NCI-H2171 (cell line): ENCODE results near the gene SUSD5.
"Not testable (repeated sequence)": the region's sequence is repeated elsewhere in the genome, so short reads cannot be mapped to it uniquely, and the experiment has no call there.

Source experiments
- DNase-seq: peaks from one replicate; lab custom pipeline; 2025; lab: John Stamatoyannopoulos, UW

Gene SUSD5

GRCh38 chr3:33115024-33115768 lies 103.4 kb downstream of the SUSD5 start:
- no peak for DNase-seq

GRCh38 chr3:33114622-33115023 lies 104.0 kb downstream of the SUSD5 start:
- DNase-seq: no peak

- DNase-seq: peak; percentile 59
Measured at GRCh38 chr3:33113772-33114621, 104.6 kb downstream of the SUSD5 start, which contains the start of gene CRTAP. CRTAP (plus strand) TSS chr3:33114014; CDS start chr3:33114078, 64 bp downstream.

- no peak for DNase-seq
Measured at GRCh38 chr3:33111581-33111980, 107.0 kb downstream of the SUSD5 start.

- DNase-seq: not testable (repeated sequence)
Measured at GRCh38 chr3:33106854-33107253, 111.8 kb downstream of the SUSD5 start.

GRCh38 chr3:33105341-33105948 lies 113.2 kb downstream of the SUSD5 start:
- DNase-seq: no peak

- DNase-seq: no peak
Measured at GRCh38 chr3:33104803-33105202, 113.8 kb downstream of the SUSD5 start.

GRCh38 chr3:33103480-33103879 lies 115.1 kb downstream of the SUSD5 start:
- DNase-seq: no peak

GRCh38 chr3:33103034-33103433 lies 115.6 kb downstream of the SUSD5 start:
- no peak for DNase-seq

- no peak for DNase-seq
Measured at GRCh38 chr3:33100229-33100628, 118.4 kb downstream of the SUSD5 start.
